Peyer's patch (tissue), 4 donors: Measurements from ENCODE around the gene BCAP29. TPM values are rescaled to one million over a fixed set of nuclear protein-coding genes. Genes with fewer than 3 reads are reported as not detected.

Source experiments
- DNase-seq, 3 donors: peaks; one replicate each; pipeline ENCODE4 v3.0.0-alpha.2; 2017 to 2019
- H3K27ac ChIP-seq, 4 donors: fragments of 200-600 bp; sonication (generic); one replicate each; pipeline ENCODE4 v1.5.1; 2016 to 2019
- H3K27me3 ChIP-seq, 2 donors: fragments of 200-600 bp; sonication (generic); one replicate each; pipeline ENCODE4 v1.5.1; 2019
- H3K36me3 ChIP-seq, 3 donors: fragments of 200-600 bp; sonication (generic); one replicate each; pipeline ENCODE4 v1.5.1; 2016 to 2019
- H3K4me1 ChIP-seq, 4 donors: fragments of 200-600 bp; sonication (generic); one replicate each; pipeline ENCODE4 v1.5.1; 2016 to 2019
- H3K4me3 ChIP-seq, 4 donors: fragments of 200-600 bp; sonication (generic); 1 replicate in 3 of 4; 2 replicates in 1 of 4; pipeline ENCODE4 v1.5.1; 2016 to 2019; ENCODE audit warnings: mild to moderate bottlenecking in 1 of 4
- H3K9me3 ChIP-seq, 4 donors: fragments of 200-600 bp; sonication (generic); one replicate each; pipeline ENCODE4 v1.5.1; 2016 to 2019; ENCODE audit warnings: mild to moderate bottlenecking in 1 of 4
- POLR2A ChIP-seq, 2 donors: fragments of 450-650 bp; IDR thresholded peaks; one replicate each; pipeline ENCODE4 v1.5.1; 2017; ENCODE audit warnings: antibody characterized with exemption in 2 of 2, mild to moderate bottlenecking in 2 of 2, moderate library complexity in 2 of 2
- small RNA-seq, 2 donors: library from RNA; depleted of rRNA; stranded (forward); fragments of <200 nt; gene quantifications; one replicate each; pipeline ENCODE3, GENCODE V24; 2016
- total RNA-seq, 4 donors: library from RNA; depleted of rRNA; stranded (reverse); fragments of >200 nt; gene quantifications; one replicate each; pipeline ENCODE4 v1.1.0, GENCODE V29; 2016
- TF ChIP-seq, protein P1 (sequence below), 6 experiments: fragments of 450-650 bp in 4 of 6; fragments of 200-600 bp in 2 of 6; sonication (generic) in 1 of 6; IDR thresholded peaks; one replicate each; pipeline ENCODE4 v1.5.1; 2017 to 2019; ENCODE audit warnings: antibody characterized with exemption in 6 of 6, mild to moderate bottlenecking in 3 of 6, moderate library complexity in 1 of 6

Gene BCAP29
- total RNA-seq, 4 donors from 2014 or later = 10.9 to 29.4 (median 17.3) TPM

DNA sequence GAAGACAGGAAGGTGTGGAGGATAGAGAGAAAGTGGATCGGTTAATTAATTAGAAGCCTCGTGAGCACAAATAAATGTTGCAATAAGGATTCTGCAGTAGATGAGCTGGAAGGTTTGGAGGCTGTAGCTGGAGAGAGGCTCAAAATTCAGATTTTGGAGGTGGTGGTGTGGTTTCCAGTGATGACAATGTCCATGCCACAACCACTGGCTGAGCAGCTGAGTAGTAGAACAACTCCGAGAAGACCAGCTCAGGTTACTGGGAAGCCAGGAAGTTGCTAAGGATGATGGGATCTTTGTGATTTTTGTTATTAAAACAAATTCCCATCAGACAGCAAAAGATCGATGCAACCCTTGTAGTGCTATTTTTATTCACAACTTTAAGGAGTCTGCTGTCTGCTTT lies 88.2 kb downstream of the BCAP29 start:
- Histone ChIP-seq H3K36me3 (no peaks in the 10 kb centered on the region), H3K27ac (no peak overlapping the region), H3K4me3 (no peak overlapping the region), H3K27me3 (no peaks in the 10 kb centered on the region), H3K4me1 (no peaks in the 10 kb centered on the region), H3K9me3 (no peaks in the 10 kb centered on the region)
- TF ChIP-seq, protein P1, sequence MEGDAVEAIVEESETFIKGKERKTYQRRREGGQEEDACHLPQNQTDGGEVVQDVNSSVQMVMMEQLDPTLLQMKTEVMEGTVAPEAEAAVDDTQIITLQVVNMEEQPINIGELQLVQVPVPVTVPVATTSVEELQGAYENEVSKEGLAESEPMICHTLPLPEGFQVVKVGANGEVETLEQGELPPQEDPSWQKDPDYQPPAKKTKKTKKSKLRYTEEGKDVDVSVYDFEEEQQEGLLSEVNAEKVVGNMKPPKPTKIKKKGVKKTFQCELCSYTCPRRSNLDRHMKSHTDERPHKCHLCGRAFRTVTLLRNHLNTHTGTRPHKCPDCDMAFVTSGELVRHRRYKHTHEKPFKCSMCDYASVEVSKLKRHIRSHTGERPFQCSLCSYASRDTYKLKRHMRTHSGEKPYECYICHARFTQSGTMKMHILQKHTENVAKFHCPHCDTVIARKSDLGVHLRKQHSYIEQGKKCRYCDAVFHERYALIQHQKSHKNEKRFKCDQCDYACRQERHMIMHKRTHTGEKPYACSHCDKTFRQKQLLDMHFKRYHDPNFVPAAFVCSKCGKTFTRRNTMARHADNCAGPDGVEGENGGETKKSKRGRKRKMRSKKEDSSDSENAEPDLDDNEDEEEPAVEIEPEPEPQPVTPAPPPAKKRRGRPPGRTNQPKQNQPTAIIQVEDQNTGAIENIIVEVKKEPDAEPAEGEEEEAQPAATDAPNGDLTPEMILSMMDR (IDR thresholded peaks at IDR 0.05) = no peak
- no peak for TF ChIP-seq POLR2A (IDR thresholded peaks at IDR 0.05)
- DNase-seq = no peak

Small RNA genes lying within 50 kb of the gene (small RNA-seq; reads per million reads assigned to genes)
- gene BANF1P5 = 0 reads per million in 2 donors
- gene RF01233 = 0 reads per million in 2 donors

Other genes starting within 250 kb of the BCAP29 start
- gene GPR22, start 110.2 kb upstream of the BCAP29 start, total RNA-seq = not detected
- 100 to 1,000 TPM in 1 of 4 donors, 10 to 100 TPM in 3; 31.1 to 175 (median 68.0) TPM for gene COG5, start 16.3 kb upstream of the BCAP29 start, total RNA-seq
- 1 to 10 TPM; 4.1 to 9.2 (median 7.7) TPM for gene DUS4L, start 16.3 kb upstream of the BCAP29 start, total RNA-seq
- under 1 TPM in 2 of 4 donors, not detected in 2; 0.18 to 0.27 TPM for gene SLC26A4, start 80.6 kb downstream of the BCAP29 start, total RNA-seq
- 10 to 100 TPM; 17.7 to 26.1 (median 24.6) TPM for gene CBLL1, start 163.9 kb downstream of the BCAP29 start, total RNA-seq
- gene SLC26A3, start 223.0 kb downstream of the BCAP29 start, total RNA-seq = 100 to 1,000 TPM in 3 of 4 donors, 1 to 10 TPM in 1; 6.6 to 587 (median 341) TPM